K562 (cell line): ENCODE data around the gene ZNF213. TPM values are rescaled to one million over a fixed set of nuclear protein-coding genes. Genes with fewer than 3 reads are reported as not detected.

Source experiments
- ATAC-seq: fragments of 200-7000 bp; cut with Tn5 transposase; 3 replicates; pipeline ENCODE4 v1.9.1; 2020; ENCODE audit warnings: moderate library complexity
- BruUV-seq: library from RNA; stranded (reverse); fragments of 400-500 nt; replicated peaks from 2 replicates; lab custom pipeline; 2021; lab: Mats Ljungman, UMichigan
- CTCF ChIA-PET: fragments of 300-600 bp; formaldehyde crosslinking; extraction: SDS; loops from one replicate; lab custom pipeline; 2021; ENCODE audit warnings: low intra/inter-chr PET ratio; lab: Yijun Ruan, JAX
- POLR2A ChIA-PET: fragments of 300-600, 350-650 bp; sonication (Branson Sonifier 250); formaldehyde crosslinking; extraction: SDS; loops from one replicate; lab custom pipeline; 2021; ENCODE audit warnings: antibody characterized with exemption, inconsistent platforms; lab: Yijun Ruan, JAX
- DNase-seq, 4 experiments: peaks; one replicate each; pipeline versions ENCODE4 v3.0.0 to v3.0.0-alpha.2; 2011 to 2018; ENCODE audit warnings: low spot score in 3 of 4, mixed read lengths in 3 of 4; ENCODE audit errors: extremely low read depth in 1 of 4
- FAIRE-seq: peaks from 2 replicates; lab custom pipeline; 2011; peaks lifted over from hg19 to GRCh38; lab: Jason Lieb, UNC
- H2AFZ ChIP-seq: 2 replicates; pipeline ENCODE4 v1.6.0; 2011; ENCODE audit warnings: low read depth, low read length, control low read depth, inconsistent platforms
- H3K27ac ChIP-seq: fragments of 200-600 bp; 3 replicates; pipeline ENCODE4 v1.8.0; 2011; ENCODE audit warnings: low read depth, mild to moderate bottlenecking, control low read depth, inconsistent platforms, low read length, moderate library complexity, mixed read lengths; ENCODE audit errors: extremely low read depth
- H3K27me3 ChIP-seq, 2 experiments: fragments of 300-600 bp in 1 of 2; 2 replicates in 1 of 2; 3 replicates in 1 of 2; pipeline versions ENCODE4 v1.6.0 to v1.8.0; 2011; ENCODE audit warnings: inconsistent platforms in 2 of 2, low read length in 2 of 2, mild to moderate bottlenecking in 1 of 2, mixed read lengths in 1 of 2, moderate library complexity in 1 of 2; ENCODE audit not compliant: control insufficient read depth in 2 of 2, insufficient read depth in 2 of 2
- H3K36me3 ChIP-seq: fragments of 300-600 bp; 3 replicates; pipeline ENCODE4 v1.8.0; 2011; ENCODE audit warnings: mild to moderate bottlenecking, low read length, inconsistent platforms; ENCODE audit not compliant: control insufficient read depth, insufficient read depth
- H3K4me1 ChIP-seq, 2 experiments: fragments of 200-600 bp in 1 of 2; replicated peaks in 1 of 2; 2 replicates in 1 of 2; 3 replicates in 1 of 2; pipeline versions ENCODE4 v1.5.1 to v1.8.0; 2011; ENCODE audit warnings: inconsistent platforms in 2 of 2, low read length in 2 of 2, mild to moderate bottlenecking in 1 of 2, mixed read lengths in 1 of 2, moderate library complexity in 1 of 2; ENCODE audit not compliant: control insufficient read depth in 2 of 2, insufficient read depth in 2 of 2
- H3K4me2 ChIP-seq: 2 replicates; pipeline ENCODE4 v1.6.1; 2011; ENCODE audit warnings: low read length, control low read depth, inconsistent platforms, mixed read lengths; ENCODE audit not compliant: insufficient read depth
- H3K4me3 ChIP-seq: fragments of 200-600 bp; sonication (generic), shearing (Covaris generic); 2 replicates; pipeline ENCODE4 v1.5.1; 2016; ENCODE audit warnings: control low read depth, inconsistent platforms
- H3K79me2 ChIP-seq: fragments of 200-600 bp; 3 replicates; pipeline ENCODE4 v1.8.0; 2011; ENCODE audit warnings: low read length, inconsistent platforms; ENCODE audit not compliant: control insufficient read depth, insufficient read depth
- H3K9ac ChIP-seq, 2 experiments: 2 replicates each; pipeline versions ENCODE4 v1.6.0 to v1.6.1; 2011; ENCODE audit warnings: low read depth in 2 of 2, low read length in 2 of 2, control low read depth in 1 of 2, inconsistent platforms in 1 of 2, mild to moderate bottlenecking in 1 of 2, mixed read lengths in 1 of 2; ENCODE audit not compliant: insufficient read depth in 1 of 2
- H3K9me1 ChIP-seq: one replicate; pipeline ENCODE4 v1.6.0; 2011; ENCODE audit warnings: inconsistent platforms, mild to moderate bottlenecking, low read length, moderate library complexity; ENCODE audit not compliant: control insufficient read depth, insufficient read depth
- H3K9me3 ChIP-seq: replicated peaks from 2 replicates; pipeline ENCODE4 v1.5.1; 2011; ENCODE audit warnings: low read depth, low read length, inconsistent platforms; ENCODE audit not compliant: control insufficient read depth, insufficient read depth
- H4K20me1 ChIP-seq: replicated peaks from 2 replicates; pipeline ENCODE4 v1.6.1; 2011; ENCODE audit warnings: low read length, inconsistent platforms, mixed read lengths; ENCODE audit not compliant: control insufficient read depth, insufficient read depth
- ARHGAP35 ChIP-seq: fragments of 450-650 bp; IDR thresholded peaks from 2 replicates; pipeline ENCODE4 v1.6.1; 2018; ENCODE audit not compliant: partially characterized antibody
- CBFA2T2 ChIP-seq: fragments of 450-650 bp; conservative IDR thresholded peaks from 2 replicates; pipeline ENCODE4 v1.6.1; 2017; ENCODE audit warnings: mild to moderate bottlenecking
- CBFB ChIP-seq: sonication (generic); formaldehyde crosslinking; IDR thresholded peaks from 2 replicates; pipeline ENCODE4 v1.4.0; 2020; ENCODE audit warnings: mild to moderate bottlenecking, missing genetic modification reagents
- CHCHD3 ChIP-seq: fragments of 250-450 bp; sonication (Bioruptor Pico); IDR thresholded peaks from 2 replicates; pipeline ENCODE4 v2.1.2; 2022; ENCODE audit warnings: mild to moderate bottlenecking
- FOSL1 ChIP-seq: fragments of 200-800 bp; sonication (Bioruptor generic); conservative IDR thresholded peaks from 2 replicates; pipeline ENCODE4 v1.6.1; 2016; ENCODE audit warnings: missing genetic modification characterization, missing compliant biosample characterization
- HOXB6 ChIP-seq: fragments of 250-450 bp; sonication (Bioruptor Pico); IDR thresholded peaks from 2 replicates; pipeline ENCODE4 v1.5.1; 2022; ENCODE audit warnings: mild to moderate bottlenecking, borderline replicate concordance
- MTA1 ChIP-seq: fragments of 450-650 bp; IDR thresholded peaks from 2 replicates; pipeline ENCODE4 v1.6.1; 2017; ENCODE audit warnings: borderline replicate concordance
- RFX7 ChIP-seq: fragments of 250-450 bp; sonication (Bioruptor Pico); IDR thresholded peaks from 2 replicates; pipeline ENCODE4 v1.5.1; 2021; ENCODE audit warnings: mild to moderate bottlenecking
- SRSF1 ChIP-seq: fragments of 200-400 bp; formaldehyde crosslinking; IDR thresholded peaks from 2 replicates; pipeline ENCODE4 v1.6.1; 2017; ENCODE audit warnings: mild to moderate bottlenecking, low read depth, low read length, moderate library complexity
- TGIF2 ChIP-seq: sonication (generic); formaldehyde crosslinking; IDR thresholded peaks from 2 replicates; pipeline ENCODE4 v1.8.1; 2022; ENCODE audit warnings: mild to moderate bottlenecking, missing genetic modification reagents, moderate library complexity
- ZFP36 ChIP-seq: fragments of 150-350 bp; IDR thresholded peaks from 2 replicates; pipeline ENCODE4 v1.6.1; 2018; ENCODE audit warnings: low read length, low read depth; ENCODE audit not compliant: partially characterized antibody
- WGBS: fragments of 100-300 bp; shearing (Covaris generic); methylation state at CpG from one replicate; pipeline ENCODE4 v1.1.6; 2016; ENCODE audit warnings: low coverage, mixed read lengths; ENCODE audit not compliant: insufficient coverage; ENCODE audit errors: missing lambda C conversion rate; 5-methylcytosine and 5-hydroxymethylcytosine counted together
- in situ Hi-C: fragments of 300-500 bp; cut with MboI; formaldehyde crosslinking; loops from 4 replicates; pipeline ENCODE4 v1.15.0; 2018; ENCODE audit warnings: inconsistent platforms, mixed read lengths
- intact Hi-C: fragments of 100-400 bp; cut with micrococcal nuclease; formaldehyde crosslinking; loops from 2 replicates; pipeline ENCODE4 v1.14.2; 2022
- polyA plus RNA-seq, 8 experiments: library from polyadenylated mRNA; depleted of rRNA in 4 of 8; stranded (reverse) in 5 of 8; unstranded in 3 of 8; fragments of >200 nt; fragmentation: Nextera tagmentation in 2 of 8; fragmentation: Illumina TruSeq in 1 of 8; extraction: Ambion mirVana in 2 of 8; extraction: Trizol in 1 of 8; gene quantifications; 2 replicates each; pipeline versions ENCODE4 v1.2.1 to v1.2.3, GENCODE V29; 2011 to 2014; ENCODE audit warnings: inconsistent platforms in 1 of 8, missing spikeins in 1 of 8
- total RNA-seq, 7 experiments: library from RNA; depleted of rRNA in 6 of 7; stranded (reverse); fragments of >200 nt in 6 of 7; fragmentation: Illumina TruSeq in 2 of 7; extraction: Trizol in 2 of 7; gene quantifications; 2 replicates each; pipeline versions ENCODE4 v1.2.1 to v1.2.3, GENCODE V29; 2011 to 2021; ENCODE audit warnings: low replicate concordance in 1 of 7
- TF ChIP-seq, protein P1 (sequence below): sonication (generic); formaldehyde crosslinking; IDR thresholded peaks from 2 replicates; pipeline ENCODE4 v1.8.0; 2022; ENCODE audit warnings: missing genetic modification reagents, mild to moderate bottlenecking, borderline replicate concordance
- TF ChIP-seq, protein P2 (sequence below), 2 experiments: fragments of 450-650 bp; IDR thresholded peaks; 2 replicates each; pipeline ENCODE4 v1.6.1; 2018; ENCODE audit warnings: mild to moderate bottlenecking in 2 of 2, low read depth in 1 of 2; ENCODE audit not compliant: partially characterized antibody in 2 of 2

Gene ZNF213
- total and polyA plus RNA-seq, 9 of the 15 experiments (the other 6 are each of a cell fraction or from before 2014, with no cell fraction given): 0.49 to 10.0 (median 1.8) TPM

DNA sequence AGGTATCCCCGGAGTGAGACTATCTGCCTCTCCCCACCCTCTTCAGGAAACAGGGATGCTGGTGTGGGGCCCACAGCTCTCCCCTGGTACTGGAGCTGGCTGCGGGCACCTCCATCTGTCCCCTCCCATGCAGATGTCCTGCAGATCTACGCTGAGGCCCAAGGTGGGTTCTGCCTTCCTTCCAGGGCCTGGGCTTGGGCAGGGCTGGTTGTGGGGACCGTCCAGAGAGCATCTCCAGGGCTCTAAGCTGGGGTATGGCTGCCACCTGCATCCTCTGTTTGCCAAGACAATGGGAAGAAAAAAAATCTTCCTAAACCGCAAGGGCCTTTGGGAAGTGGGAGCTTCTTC is 12.9 kb downstream of the ZNF213 start:
- FAIRE-seq: no peak
- Histone ChIP-seq H3K9ac (no peak overlapping the region), H3K4me2 (no peak overlapping the region), H4K20me1 (peaks cover 4% of the 10 kb centered on the region; the same call in 1 of the 2 replicates), H2AFZ (no peak overlapping the region), H3K36me3 (no peaks in the 10 kb centered on the region; the same call in 2 of the 3 replicates), H3K9me3 (no peaks in the 10 kb centered on the region), H3K79me2 (no peaks in the 10 kb centered on the region), H3K9me1 (no peaks in the 10 kb centered on the region), H3K27me3 (no peaks in the 10 kb centered on the region), H3K27ac (no peak overlapping the region), H3K4me3 (no peak overlapping the region), H3K4me1 (peaks cover 0 to 60% of the 10 kb centered on the region in 2 experiments; a peak in 2 of 5 replicates)
- ChIA-PET POLR2A (interaction anchor here (0.7 to 1.3 kb wide), 6 partner anchors 11 to 126 kb away, joined by 3 to 5 read pairs (median 4); partner anchors contain the start of gene ZNF213), CTCF (no interaction called here)
- no TSS peak for BruUV-seq
- no peak for ATAC-seq
- in situ Hi-C loops: no loop called here
- DNase-seq: no peak
- no peak for TF ChIP-seq CBFA2T2
- no peak for TF ChIP-seq TGIF2 (CRISPR knock-in tag)
- no peak for TF ChIP-seq CHCHD3 (CRISPR knock-in tag)
- no peak for TF ChIP-seq RFX7 (CRISPR knock-in tag)
- TF ChIP-seq, protein P1, sequence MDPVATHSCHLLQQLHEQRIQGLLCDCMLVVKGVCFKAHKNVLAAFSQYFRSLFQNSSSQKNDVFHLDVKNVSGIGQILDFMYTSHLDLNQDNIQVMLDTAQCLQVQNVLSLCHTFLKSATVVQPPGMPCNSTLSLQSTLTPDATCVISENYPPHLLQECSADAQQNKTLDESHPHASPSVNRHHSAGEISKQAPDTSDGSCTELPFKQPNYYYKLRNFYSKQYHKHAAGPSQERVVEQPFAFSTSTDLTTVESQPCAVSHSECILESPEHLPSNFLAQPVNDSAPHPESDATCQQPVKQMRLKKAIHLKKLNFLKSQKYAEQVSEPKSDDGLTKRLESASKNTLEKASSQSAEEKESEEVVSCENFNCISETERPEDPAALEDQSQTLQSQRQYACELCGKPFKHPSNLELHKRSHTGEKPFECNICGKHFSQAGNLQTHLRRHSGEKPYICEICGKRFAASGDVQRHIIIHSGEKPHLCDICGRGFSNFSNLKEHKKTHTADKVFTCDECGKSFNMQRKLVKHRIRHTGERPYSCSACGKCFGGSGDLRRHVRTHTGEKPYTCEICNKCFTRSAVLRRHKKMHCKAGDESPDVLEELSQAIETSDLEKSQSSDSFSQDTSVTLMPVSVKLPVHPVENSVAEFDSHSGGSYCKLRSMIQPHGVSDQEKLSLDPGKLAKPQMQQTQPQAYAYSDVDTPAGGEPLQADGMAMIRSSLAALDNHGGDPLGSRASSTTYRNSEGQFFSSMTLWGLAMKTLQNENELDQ (CRISPR knock-in tag): no peak
- no peak for TF ChIP-seq SRSF1
- TF ChIP-seq ZFP36: no peak
- TF ChIP-seq HOXB6: no peak
- TF ChIP-seq, protein P2, sequence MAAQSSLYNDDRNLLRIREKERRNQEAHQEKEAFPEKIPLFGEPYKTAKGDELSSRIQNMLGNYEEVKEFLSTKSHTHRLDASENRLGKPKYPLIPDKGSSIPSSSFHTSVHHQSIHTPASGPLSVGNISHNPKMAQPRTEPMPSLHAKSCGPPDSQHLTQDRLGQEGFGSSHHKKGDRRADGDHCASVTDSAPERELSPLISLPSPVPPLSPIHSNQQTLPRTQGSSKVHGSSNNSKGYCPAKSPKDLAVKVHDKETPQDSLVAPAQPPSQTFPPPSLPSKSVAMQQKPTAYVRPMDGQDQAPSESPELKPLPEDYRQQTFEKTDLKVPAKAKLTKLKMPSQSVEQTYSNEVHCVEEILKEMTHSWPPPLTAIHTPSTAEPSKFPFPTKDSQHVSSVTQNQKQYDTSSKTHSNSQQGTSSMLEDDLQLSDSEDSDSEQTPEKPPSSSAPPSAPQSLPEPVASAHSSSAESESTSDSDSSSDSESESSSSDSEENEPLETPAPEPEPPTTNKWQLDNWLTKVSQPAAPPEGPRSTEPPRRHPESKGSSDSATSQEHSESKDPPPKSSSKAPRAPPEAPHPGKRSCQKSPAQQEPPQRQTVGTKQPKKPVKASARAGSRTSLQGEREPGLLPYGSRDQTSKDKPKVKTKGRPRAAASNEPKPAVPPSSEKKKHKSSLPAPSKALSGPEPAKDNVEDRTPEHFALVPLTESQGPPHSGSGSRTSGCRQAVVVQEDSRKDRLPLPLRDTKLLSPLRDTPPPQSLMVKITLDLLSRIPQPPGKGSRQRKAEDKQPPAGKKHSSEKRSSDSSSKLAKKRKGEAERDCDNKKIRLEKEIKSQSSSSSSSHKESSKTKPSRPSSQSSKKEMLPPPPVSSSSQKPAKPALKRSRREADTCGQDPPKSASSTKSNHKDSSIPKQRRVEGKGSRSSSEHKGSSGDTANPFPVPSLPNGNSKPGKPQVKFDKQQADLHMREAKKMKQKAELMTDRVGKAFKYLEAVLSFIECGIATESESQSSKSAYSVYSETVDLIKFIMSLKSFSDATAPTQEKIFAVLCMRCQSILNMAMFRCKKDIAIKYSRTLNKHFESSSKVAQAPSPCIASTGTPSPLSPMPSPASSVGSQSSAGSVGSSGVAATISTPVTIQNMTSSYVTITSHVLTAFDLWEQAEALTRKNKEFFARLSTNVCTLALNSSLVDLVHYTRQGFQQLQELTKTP (IDR thresholded peaks at IDR 0.05; ENCODE audit: low read depth in 1 of 2, partially characterized antibody in 2 of 2): no peak
- no peak for TF ChIP-seq ARHGAP35
- no peak for TF ChIP-seq FOSL1 (tag)
- TF ChIP-seq MTA1: no peak
- TF ChIP-seq CBFB (CRISPR knock-in tag): no peak
- intact Hi-C loops: no loop called here
- WGBS: 80% methylated on average over 5 of the region's 5 CpGs
